Measurements from ENCODE around the gene APOM.

- TF ChIP-seq CTCF (IDR thresholded peaks at IDR 0.05; ENCODE audit: low read depth, low read length, missing input control) (no peak), TAF1 (conservative IDR thresholded peaks at IDR 0.05) (no peak), RAD21 (IDR thresholded peaks at IDR 0.05) (no peak), JUND (IDR thresholded peaks at IDR 0.05) (no peak)
These were observed 16.7 kb upstream of the APOM start for GRCh38 chr6:31639043-31639442.

Measured in liver (tissue), 3 donors.